ENCODE results near the gene IRGQ.
"Not testable (repeated sequence)": the region's sequence is repeated elsewhere in the genome, so short reads cannot be mapped to it uniquely, and the experiment has no call there.

Gene IRGQ

DNA sequence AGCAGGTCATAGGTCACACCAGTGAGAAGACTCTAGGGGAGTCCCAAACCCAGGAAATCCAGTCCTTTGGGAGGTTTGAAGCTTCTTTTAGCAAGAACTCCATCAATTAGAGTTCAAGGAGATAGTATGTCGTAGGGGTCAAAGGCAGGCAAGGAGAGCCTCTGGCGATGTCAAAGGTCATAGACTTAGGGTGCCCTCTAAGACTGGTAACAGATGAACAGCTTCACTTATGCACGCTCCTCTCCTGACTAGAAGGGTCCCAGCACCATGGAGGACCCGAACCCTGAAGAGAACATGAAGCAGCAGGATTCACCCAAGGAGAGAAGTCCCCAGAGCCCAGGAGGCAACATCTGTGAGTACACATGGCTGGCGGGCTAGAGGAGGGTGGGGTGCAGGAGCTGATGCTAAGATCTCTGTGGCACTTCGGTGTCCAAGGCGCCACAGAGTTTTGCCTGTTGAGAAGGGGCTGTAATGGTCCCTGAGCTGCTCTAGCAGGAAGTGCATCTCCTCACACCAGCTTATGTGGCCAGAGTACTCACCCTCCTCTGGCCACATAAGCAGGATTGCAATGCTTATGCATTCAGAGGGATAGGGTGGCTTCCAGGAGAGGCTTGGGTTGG lies 1.0 kb upstream of the IRGQ start:
- DNase-seq (ENCODE audit: low spot score) = no peak

DNA sequence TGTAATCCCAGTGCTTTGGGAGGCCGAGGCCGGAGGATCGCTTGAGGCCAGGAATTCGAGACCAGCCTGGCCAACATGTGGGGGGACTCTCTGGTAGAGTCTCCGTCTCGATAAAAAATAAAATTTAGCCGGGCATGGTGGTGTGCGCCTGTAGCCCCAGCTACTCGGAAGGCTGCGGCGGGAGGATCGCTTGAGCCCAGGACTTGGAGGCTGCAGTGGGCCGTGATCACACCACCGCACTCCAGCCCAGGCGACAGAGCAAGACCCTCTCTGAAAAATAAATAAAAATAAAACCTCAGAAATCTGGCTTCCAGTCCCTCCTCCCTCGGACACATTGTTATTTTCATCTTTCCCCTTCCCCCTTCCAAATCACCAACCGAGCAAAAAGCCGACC lies 332 bp downstream of the IRGQ start:
- no peak for DNase-seq (ENCODE audit: low spot score)

DNA sequence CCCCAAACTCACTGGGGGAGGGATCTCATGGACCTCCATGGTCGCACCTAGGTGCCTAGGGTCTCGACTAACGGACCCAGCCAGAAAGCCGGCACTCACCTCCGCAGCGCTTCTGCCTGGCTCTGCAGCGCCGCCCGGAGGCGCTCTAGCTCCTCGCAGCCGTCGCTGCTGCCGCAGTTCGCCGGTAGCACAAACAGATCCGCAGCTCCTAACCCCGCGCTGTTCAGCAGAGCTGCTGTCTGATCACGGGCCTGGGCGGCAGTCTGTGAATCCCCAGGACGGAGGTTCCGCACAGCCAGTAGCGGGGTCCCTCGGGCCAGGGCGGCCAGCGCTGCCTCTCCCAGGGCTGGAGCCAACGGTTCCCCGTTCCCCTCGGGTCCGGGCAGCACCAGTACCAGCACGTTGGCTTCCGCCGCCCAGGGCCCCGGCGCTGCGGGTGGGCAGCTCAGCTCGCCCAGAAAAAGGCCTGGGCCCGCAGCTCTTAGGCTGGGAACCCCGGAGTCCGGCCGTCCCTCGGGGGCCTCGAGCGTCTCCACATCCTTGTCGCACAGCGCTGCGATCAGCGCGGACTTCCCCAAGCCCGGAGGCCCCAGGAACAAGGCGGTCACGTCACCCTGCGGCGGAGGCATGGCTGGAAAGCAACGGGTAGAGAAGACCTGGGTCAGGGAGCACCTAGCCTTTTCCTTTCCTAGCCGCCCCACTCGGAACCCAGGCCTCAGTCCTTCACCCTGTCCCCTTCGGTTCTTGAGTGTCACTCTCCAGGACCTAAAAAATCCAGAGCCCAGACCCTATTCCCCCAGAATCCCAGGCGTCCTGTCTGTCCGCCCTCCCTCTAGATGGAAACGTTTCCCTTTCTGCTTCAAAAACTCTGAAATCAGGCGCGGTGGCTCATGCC lies 977 bp downstream of the IRGQ start:
- DNase-seq (ENCODE audit: low spot score) = peak; percentile 76

DNA sequence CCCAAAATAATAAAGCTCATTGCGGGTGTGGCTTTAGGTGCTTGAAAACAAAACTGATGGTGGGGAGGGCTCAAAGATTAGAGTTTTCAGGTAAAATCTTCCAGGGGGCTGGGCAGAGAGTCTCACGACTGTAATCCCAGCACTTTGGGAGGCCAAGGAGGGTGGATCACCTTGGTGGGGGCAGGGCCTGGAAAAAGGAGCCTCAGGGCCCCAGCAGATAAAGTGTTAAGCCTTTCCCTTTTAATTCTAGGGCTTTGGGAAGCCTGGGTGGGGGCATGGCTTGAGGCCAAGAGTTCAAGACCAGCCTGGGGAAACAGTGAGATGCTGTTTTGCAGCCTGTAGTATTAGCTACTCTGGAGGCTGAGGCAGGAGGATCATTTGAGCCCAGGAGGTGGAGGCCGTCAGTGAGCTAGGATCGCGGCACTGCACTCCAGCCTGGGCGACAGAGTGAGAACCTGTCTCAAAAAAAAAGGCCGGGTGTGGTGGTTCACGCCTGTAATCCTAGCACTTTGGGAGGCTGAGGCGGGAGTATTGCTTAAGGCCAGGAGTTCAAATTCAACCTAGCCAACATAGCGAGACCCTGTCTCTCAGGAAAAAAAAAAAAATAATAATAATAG lies 1.7 kb downstream of the IRGQ start:
- no peak for DNase-seq (ENCODE audit: low spot score)

DNA sequence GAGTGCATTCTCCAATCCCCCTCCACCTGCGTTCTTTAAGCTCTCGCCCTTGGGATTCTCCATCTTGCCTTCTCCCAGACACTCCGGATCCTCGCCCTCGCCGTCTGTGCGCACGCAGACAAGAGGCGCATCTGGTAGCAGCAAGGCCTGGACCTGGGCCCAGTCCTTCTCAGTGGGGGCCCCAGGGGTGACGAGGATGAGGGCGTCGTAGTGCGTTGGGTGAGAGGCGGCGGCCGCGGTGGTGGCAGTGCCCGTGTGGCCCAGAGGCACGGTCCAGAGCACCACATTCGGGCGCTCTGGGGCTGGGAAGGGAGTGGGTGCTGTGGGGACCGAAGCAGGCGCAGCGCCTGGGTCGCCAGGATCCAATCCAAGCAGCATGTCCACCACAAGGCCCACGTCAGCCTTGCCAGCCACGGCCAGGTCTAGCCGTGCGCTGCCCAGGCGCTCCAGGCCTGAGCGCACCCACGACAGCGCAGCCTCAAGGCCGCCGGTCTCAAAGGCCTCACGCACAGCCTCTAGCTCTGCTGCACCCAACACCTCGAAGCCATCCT lies 3.1 kb downstream of the IRGQ start:
- no peak for DNase-seq (ENCODE audit: low spot score)

DNA sequence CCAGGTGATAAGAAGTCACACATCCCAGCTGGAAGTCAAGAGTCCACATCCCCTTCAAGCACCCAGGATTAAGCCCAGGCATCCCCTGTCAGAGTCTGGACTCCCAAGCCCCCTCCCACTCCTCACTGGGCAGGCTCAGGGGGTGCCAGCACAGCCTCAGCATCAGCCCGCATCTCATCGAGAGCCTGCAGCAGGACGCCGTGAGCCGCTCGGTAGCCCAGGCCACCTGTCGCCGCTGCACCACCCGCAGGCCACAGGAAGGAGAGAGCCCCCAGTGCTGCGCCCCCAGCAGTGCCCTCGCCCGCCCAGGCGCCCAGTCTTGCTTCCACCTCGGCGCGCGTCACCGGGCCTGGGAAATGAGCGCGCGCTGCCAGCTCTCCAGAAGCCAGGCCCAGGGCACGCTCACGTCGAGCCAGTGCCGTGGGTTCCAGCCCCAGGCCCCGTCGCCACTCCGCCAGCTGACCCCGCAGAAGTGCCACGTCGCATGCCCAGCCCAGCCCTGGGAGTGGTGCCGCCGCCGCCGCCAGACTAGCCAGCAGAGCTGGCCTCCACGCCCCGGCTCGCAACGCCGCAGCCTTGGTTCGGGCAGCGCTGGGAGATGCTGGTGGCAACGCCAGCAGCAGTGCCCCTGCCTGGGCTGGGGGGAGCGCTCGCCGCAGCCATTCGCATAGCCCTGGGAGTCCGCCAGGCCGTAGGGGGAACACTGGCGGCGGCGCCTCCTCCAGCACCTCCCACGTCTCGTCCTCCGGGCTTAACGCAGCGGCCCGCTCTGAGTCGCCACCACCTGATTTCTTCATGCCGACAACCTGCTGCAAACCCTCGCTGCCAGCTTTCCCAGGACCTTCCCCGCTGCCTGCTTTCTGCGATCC lies 3.8 kb downstream of the IRGQ start:
- DNase-seq (ENCODE audit: low spot score) = no peak

DNA sequence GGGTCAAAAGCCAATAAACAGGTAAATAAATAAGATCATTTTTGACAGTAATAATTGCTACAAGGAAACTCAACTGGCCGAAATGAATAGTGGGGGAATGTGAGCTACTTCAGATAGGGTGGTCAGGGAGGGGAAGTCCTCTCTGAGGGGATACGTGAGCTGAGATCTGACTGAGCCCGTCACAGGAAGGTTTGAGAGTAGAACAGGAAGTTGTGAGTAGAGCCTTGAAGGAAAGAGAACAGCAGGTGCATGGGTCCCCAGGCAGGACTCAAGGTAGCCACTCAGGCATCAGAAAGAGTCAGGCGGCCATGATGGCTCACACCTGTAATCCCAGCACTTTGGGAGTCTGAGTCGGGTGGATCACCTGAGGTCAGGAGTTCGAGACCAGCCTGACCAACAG lies 6.3 kb downstream of the IRGQ start:
- no peak for DNase-seq (ENCODE audit: low spot score)

DNA sequence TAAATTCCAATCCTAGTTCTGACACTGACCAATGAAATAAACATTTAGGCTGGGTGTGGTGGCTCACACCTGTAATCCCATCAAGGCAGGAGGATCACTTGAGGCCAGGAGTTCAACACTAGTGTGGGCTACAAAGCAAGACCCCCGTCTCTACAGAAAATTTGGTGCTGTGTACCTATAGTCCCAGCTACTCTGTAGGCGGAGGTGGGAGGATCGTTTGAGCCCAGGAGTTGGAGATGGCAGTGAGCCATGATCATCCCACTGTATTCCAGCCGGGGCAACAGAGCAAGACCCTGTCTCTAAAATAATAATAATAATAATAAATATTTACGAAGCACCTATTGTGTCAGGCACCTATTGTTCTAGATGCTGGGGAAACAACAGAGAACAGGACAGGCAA lies 6.7 kb downstream of the IRGQ start:
- DNase-seq (ENCODE audit: low spot score) = no peak

DNA sequence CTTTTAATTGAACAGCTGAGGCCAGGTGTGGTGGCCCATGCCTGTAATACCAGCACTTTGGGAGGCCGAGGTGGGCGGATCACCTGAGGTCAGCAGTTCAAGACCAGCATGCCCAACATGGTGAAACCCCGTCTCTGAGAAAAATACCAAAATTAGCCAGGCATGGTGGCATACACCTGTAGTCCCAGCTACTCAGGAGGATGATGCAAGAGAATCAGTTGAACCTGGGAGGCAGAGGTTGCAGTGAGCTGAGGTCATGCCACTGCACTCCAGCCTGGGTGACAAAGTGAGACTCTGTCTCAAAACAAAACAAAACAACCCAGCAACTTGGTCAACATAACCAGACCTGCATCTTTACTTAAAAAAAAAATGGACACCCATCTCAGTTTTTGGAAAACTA lies 8.9 kb downstream of the IRGQ start:
- DNase-seq (ENCODE audit: low spot score) = not testable (repeated sequence)

DNA sequence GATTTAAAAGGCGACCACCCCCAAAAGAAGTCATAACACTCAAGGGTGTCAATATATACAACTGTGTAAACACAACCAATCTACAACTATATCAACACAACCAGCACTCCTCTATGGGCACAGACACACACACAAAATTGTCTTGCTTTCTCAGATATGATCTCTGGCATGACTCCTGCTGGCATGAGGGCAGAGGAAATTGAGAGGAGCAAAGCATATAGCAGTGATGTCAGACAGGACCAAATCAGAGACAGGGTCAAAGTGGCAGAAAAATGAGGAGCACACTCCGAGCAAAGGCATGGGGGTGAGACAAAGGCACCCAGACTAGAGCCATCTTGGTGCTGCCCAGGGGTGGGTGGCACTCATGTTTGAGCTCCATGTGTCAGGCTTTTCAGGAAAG lies 9.6 kb downstream of the IRGQ start:
- DNase-seq (ENCODE audit: low spot score) = no peak

DNA sequence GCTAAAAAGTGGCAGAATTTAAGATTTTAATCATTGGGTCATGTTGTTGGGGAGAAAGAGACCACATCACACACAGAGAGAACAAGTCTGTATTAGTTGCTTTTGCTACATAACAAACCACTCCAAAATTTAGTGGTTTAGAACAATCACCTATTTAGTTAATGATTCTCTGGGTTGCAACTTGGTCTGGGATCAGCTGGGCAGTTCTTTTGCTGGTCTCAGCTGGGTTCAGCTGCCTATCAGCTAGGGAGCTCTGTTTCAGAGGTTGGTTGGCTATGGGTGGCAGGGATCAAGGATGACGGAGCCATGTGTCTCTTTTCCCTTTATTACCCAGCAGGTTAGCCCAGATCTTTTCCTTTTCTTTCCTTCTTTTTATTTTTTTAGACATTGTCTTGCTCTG lies 11.4 kb downstream of the IRGQ start:
- no peak for DNase-seq (ENCODE audit: low spot score)

DNA sequence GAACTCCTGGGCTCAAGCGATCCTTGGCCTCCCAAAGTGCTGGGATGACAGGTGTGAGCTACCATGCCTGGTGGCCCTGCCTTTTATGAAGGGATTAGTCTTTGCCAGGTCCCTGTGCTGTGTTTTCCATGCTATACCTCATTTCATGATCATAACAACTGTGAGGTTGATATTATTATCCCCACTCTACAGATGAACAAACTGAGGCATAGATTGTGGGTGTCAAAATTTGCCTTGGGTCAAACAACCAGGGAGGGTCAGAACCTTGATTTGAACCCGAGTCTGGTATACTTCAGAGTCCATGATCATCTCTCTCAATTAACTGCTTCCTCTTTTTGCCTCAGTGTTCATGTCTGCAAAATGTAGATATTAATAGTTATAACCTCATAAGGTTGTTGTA lies 13.4 kb downstream of the IRGQ start:
- no peak for DNase-seq (ENCODE audit: low spot score)

DNA sequence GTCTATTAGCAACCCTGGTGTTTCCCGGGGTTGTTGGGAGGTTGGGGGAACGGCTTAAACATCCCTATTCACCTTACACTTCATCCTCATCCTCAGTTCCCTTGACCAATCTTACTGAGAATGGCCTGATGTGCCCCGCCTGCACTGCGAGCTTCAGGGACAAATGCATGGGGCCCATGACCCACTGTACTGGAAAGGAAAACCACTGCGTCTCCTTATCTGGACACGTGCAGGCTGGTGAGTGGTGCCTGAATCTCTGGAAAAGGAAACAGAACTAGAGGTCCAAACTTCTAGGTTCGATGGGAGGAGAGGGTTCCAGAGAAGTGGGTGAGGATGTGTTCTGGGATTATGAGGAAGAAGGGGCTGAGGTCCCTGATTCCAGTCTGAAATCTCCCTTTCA lies 14.5 kb downstream of the IRGQ start:
- DNase-seq (ENCODE audit: low spot score) = no peak

DNA sequence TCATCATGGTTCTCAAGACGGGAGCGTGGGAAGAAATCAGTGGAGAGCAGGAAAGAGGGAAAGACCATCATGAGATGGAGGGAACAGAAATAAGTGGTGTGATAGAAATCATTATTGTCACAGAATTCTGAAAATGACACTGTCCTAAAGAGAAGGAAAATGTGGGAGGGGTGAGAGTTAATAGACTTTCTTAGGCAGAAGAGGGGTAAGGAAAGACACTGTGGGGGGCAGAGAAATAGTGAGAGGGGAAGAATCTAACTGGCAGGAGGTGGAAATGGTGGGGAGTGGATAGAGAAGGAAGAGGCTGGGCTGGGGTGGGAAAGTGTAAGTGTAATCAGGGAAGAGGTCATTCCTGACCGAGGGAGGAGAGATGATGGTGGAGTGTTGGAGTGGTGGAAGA lies 17.1 kb downstream of the IRGQ start:
- DNase-seq (ENCODE audit: low spot score) = no peak

DNA sequence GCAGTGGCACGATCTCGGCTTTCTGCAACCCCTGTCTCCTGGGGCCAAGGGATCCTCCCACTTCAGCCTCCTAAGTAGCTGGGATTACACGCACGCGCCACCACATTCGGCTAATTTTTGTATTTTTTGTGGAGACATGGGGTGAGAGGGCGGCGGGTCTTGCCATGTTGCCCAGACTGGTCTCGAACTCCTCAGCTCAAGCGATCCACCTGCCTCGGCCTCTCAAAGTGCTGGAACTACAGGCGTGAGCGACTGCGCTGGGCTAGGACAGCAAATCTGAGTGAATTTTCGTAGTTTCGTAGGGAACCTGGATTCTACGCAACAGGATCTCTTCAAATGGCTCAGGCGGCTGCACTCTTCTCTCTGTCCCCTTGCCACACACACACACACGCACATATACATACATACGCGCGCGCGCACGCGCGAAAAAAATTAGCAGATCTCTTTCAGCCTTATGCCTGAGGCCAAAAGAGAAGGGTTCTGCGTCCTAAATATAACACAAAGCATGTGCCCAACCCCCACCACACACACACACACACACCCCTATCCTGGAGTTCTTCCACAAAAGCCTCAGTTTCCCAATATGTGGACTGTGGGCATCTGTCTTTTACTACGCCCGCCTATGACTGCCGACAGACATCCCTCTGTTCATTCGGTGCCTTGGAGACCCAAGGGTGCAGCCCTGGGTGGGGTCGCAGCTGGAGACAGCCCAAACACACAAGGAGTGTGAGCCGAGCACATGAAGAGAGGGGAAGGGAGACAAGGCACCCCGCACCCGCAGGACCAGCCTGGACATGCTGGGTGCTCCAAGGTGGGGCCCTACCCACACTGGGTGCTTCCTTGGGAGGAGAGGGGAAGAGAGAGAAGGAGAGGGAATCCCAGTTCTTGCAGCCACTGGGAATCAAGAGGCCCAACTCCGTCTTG lies 19.7 kb downstream of the IRGQ start:
- DNase-seq (ENCODE audit: low spot score) = no peak

DNA sequence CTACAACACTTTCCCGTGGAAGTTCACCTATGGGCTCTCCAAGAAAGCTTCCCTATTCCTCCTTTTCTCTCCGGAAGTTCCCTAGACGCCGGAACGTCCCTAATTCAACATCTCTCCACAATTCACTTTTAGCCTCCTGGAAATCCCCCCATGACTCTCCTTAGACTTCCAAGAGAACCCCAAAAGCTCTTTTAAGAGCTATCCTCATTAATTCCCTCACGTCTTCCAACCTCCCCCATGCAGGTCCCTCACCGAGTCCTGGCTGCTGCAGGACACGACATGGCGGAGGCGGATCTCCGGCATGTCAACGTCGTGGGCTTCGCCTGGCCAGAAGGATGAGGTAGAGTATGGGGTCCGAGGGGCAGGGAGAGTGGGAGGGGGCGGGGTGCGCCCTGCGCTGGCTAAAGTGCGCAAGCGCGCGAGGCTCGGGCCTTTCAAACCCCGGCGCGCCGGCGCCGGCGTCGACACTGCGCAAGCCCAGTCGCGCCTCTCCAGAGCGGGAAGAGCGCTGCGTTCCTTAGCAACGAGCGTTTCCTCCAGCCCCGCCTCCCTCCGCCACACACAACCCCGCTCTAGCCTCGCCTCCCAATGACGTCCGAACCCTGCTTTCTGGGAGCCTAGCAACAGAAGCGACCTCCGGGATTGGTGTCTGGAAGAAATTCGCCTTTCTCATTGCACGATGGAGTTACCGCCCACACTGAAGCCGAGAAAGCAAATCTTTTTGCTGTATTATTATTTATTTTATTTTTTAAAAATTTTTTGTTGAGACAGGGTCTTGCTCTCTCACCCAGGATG lies 20.6 kb downstream of the IRGQ start, which contains the start of the genes PINLYP and XRCC1:
Gene PINLYP (plus strand): TSS at position 646 of the 795 bp plus-strand sequence. CDS start 1,391 bp downstream, outside the sequence.
Gene XRCC1 (minus strand): TSS at position 372 of the 795 bp plus-strand sequence. CDS start 69 bp downstream, at position 303.
- peak; percentile 98 for DNase-seq (ENCODE audit: low spot score)

DNA sequence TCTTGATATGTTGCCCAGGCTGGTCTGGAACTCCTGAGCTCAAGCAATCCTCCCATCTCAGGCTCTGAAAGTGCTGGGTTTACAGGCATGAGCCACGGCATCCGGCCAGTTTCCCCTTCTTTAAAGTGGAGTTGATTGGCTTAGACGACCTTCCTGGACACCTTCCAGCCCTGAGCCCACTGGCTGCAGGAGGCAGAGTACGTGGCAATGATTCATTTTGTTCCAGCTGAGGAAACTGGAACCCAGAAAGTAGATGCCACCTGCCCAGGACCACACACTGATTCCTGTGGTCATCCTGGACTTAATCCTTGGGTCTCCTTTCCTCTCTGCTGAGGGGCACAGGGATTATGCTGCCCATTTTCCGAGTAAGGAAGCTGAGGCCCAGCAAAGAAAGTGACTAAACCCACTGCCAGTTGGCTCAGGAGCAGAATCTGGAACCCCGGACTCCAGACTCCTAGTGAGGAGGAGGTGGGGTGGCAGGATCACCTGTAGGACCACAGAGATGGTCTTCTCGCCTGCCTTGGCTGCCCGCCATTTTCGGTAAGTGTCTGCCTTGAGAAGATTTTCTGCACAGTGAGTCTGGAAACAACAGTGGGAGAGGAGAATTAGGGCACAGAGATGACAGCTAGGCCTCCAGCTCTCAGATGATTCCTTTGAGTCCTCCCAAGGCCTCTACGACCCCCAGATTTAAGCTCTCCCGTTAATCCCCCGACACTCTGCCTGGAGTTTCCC lies 21.3 kb downstream of the IRGQ start:
- DNase-seq (ENCODE audit: low spot score) = no peak

DNA sequence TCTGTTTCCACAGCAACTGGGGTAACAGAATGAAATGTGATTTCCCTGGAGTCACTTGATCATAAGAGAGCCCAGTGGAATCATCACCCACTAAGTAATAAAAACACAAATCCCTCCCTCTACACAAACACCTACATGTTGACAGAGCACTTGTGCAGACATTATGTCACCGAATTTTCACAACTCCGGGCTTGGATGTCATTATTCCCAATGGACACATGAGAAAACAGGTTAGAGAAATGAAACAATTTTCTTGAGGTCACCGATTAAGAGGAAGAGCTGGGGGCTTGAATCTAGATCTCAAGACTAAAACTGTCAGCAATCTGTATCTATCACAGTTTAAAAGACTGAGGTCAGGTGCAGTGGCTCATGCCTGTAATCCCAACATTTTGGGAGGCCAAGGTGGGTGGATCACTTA lies 23.8 kb downstream of the IRGQ start:
- DNase-seq (ENCODE audit: low spot score) = no peak

DNA sequence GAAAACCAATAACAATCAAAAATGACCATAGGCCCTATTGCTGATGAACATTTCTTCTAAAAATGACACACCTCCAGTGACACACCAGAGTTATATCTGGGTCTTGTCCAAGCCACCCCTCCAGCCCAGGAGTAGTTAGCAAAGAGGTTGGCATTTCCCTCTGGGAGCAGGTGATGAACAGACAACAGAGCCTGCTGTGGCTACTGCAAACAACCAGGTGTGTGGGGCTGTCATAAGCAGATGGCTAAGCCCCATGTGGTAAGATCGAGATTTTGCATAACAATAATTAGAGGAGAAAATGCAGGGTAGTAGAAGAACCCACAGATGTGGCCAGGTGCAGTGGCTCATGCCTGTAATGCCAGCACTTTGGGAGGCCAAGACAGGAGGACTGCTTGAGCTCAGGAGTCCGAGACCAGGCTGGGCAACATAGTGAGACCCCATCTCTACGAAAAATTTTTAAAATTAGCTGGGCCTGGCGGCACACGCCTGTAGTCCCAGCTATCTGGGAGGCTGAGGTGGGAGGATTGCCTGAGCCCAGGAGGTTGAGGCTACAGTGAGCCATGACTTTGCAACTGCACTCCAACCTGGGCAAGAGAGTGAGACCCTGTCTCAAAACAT lies 25.7 kb downstream of the IRGQ start:
- DNase-seq (ENCODE audit: low spot score) = no peak
